Skeletal muscle satellite cell (primary cell): ENCODE results near the gene MDGA2.
"Not testable (repeated sequence)": the region's sequence is repeated elsewhere in the genome, so short reads cannot be mapped to it uniquely, and the experiment has no call there.

Experiments
- H3K27me3 ChIP-seq: 2 replicates; pipeline ENCODE4 v1.7.0; 2013; ENCODE audit warnings: low read length; ENCODE audit not compliant: control insufficient read depth, insufficient read depth
- H3K36me3 ChIP-seq: 2 replicates; pipeline ENCODE4 v1.7.0; 2013; ENCODE audit warnings: mild to moderate bottlenecking, control low read depth, low read length; ENCODE audit not compliant: insufficient read depth
- H3K4me1 ChIP-seq: 2 replicates; pipeline ENCODE4 v1.7.0; 2013; ENCODE audit warnings: low read length; ENCODE audit not compliant: control insufficient read depth, insufficient read depth
- H3K4me2 ChIP-seq: 2 replicates; pipeline ENCODE4 v1.7.0; 2013; ENCODE audit warnings: mild to moderate bottlenecking, low read length
- H3K4me3 ChIP-seq: 2 replicates; pipeline ENCODE4 v1.7.0; 2013; ENCODE audit warnings: low read length
- H3K9ac ChIP-seq: 2 replicates; pipeline ENCODE4 v1.7.0; 2013; ENCODE audit warnings: mild to moderate bottlenecking, low read depth, low read length, moderate library complexity
- H3K9me3 ChIP-seq: replicated peaks from 2 replicates; pipeline ENCODE4 v1.7.0; 2013; ENCODE audit warnings: mild to moderate bottlenecking, control low read depth, low read length

Gene MDGA2

DNA sequence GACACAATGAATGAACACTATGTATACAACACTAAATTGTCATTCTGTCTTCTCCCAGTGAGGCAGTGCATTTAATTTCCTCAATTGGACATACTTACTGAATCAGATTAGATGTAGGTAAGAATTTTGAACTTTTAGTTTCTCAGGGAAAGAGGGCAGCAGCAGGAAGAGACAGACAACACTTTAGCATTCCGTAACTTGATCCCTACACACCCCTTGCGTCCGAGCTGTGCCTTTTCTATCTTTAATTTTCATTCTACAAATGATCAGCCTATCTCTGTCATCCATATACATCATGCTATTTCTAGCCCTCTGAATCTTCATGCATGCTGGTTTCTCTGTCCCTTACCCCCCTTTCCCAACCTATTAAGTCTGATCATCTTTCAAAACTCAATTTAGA lies 665.8 kb downstream of the MDGA2 start:
- no peaks in the 10 kb centered on the region for H3K27me3 ChIP-seq
- H3K4me2 ChIP-seq = no peak overlapping the region
- H3K9ac ChIP-seq = no peak overlapping the region
- H3K36me3 ChIP-seq = no peaks in the 10 kb centered on the region
- no peaks in the 10 kb centered on the region for H3K4me1 ChIP-seq
- no peak overlapping the region for H3K4me3 ChIP-seq
- H3K9me3 ChIP-seq = peaks cover 3% of the 10 kb centered on the region

DNA sequence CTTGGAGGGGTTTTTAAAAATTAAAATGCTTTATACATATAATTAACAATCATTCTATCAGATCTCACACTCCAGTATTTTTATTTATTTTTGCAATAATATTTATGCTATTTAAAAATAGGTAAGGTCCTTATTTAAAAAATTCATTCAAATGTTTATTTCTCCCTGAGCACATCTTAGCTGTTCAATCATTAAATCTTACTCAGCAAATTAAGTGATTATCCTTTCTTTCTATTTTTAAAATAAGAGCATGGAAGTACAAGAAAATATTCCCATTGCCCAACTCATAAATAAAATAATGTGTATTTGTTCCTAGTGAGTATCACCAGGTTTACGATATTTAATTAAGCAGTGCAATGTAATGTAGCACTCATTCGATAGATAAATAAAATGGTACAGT lies 666.7 kb downstream of the MDGA2 start:
- no peak overlapping the region for H3K4me3 ChIP-seq

DNA sequence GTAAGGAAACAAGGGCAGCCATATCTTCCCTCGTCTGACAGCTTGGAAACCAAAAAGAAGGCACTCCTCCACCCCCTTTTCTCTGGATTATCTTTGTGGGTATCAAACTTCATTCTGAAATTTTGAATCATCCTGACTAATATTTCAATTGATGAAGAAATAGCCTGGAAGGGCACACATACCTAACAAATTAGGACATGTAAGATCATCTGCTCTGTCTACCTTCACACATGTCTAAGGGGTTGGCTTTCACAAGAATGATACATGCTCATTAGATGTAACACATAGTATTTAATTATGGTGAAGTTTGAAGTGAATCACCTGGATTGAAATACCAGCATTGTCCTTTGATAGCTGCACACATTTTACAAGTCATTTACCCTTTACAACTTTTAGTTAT lies 675.7 kb downstream of the MDGA2 start:
- no peaks in the 10 kb centered on the region for H3K36me3 ChIP-seq
- no peaks in the 10 kb centered on the region for H3K27me3 ChIP-seq
- H3K9ac ChIP-seq = no peak overlapping the region
- H3K4me2 ChIP-seq = no peak overlapping the region
- no peaks in the 10 kb centered on the region for H3K4me1 ChIP-seq
- no peaks in the 10 kb centered on the region for H3K9me3 ChIP-seq
- H3K4me3 ChIP-seq = no peak overlapping the region

More for the DNA sequence above, 666.7 kb downstream of the MDGA2 start:
- H3K27me3 ChIP-seq = no peaks in the 10 kb centered on the region
- H3K4me2 ChIP-seq = no peak overlapping the region
- H3K9ac ChIP-seq = no peak overlapping the region
- peaks cover 3% of the 10 kb centered on the region for H3K9me3 ChIP-seq
- no peaks in the 10 kb centered on the region for H3K36me3 ChIP-seq
- no peaks in the 10 kb centered on the region for H3K4me1 ChIP-seq

DNA sequence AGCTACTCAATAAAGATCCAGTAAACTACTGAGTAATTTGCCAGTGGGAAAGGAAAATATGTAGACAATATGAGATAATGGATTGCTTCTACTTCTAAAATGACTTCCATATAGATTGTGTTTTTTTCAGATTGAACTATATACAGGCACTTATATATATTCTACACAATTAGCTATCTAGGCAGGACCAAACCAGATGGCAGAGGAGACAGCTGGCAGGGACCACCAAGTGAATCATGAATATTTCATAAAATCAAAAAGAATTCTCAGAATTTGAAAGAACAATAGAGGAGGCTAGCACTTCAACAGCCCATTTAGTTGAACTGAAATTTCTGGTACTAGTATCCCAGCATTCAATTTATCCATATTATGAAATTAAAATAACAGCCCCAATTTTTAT lies 685.8 kb downstream of the MDGA2 start:
- no peaks in the 10 kb centered on the region for H3K27me3 ChIP-seq
- no peaks in the 10 kb centered on the region for H3K36me3 ChIP-seq
- peaks cover 5% of the 10 kb centered on the region for H3K9me3 ChIP-seq
- H3K9ac ChIP-seq = no peak overlapping the region
- H3K4me2 ChIP-seq = no peak overlapping the region
- no peaks in the 10 kb centered on the region for H3K4me1 ChIP-seq
- H3K4me3 ChIP-seq = no peak overlapping the region

DNA sequence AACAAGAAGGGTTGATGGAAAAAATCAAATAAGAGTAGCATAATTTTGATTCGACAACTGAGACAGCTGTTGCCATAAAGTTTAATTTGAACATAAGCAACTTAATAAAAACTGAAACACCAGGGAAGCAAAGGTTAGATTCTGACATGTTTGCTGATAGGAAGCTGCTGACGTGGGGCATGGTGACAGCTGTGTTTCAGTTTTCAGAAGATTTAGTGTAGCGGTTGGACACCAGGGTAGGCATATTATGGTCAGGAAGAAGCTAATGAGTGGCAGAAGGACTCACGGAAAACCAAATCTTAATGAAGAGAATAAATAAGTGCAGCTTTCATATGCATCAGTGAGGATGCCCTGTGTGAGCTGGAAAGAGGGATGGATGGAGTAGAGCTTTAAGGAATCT lies 687.1 kb downstream of the MDGA2 start:
- Histone ChIP-seq H3K9ac (no peak overlapping the region), H3K36me3 (no peaks in the 10 kb centered on the region), H3K4me1 (no peaks in the 10 kb centered on the region), H3K9me3 (no peaks in the 10 kb centered on the region), H3K4me3 (no peak overlapping the region), H3K4me2 (no peak overlapping the region), H3K27me3 (no peaks in the 10 kb centered on the region)

DNA sequence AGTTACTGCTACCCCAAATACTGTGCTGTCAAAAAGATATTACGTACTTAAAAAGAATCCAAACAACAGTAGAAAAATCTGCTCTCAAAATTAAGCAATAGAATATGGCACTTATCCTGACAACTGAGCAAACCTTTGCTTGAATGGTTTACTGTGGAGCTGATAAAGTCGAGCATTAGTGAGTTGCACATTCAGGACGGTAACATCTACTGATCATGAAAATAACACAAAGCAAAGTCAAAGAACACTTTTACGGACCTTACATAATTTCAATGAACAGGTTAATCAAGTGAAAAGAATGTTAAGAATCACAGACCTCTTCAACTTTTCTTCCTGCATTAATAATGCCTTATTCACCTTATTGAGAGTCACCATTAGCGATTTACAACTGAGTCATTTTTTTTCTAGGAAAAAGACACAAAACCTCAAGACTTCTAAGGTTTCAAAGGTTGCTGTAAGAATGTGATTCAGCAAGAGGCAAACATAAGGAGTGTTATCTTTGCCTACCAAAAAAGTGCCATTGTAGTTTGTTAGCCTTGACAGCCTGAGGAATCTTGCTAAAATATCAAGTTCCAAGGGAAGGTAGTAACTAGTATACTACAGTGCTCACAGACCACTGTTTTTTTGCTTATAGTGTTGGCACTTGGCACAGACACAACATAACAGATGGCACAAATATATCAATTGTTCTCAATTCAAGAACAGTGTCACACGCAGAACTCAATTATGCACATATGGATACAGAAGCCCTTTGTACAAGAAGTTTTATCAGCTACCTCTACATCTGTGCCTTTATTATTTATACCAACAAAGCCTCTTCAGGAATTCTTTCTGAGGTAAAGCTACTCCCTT lies 689.6 kb downstream of the MDGA2 start:
- no peak overlapping the region for H3K9ac ChIP-seq
- no peaks in the 10 kb centered on the region for H3K4me1 ChIP-seq
- no peaks in the 10 kb centered on the region for H3K9me3 ChIP-seq
- H3K36me3 ChIP-seq = no peaks in the 10 kb centered on the region
- H3K27me3 ChIP-seq = no peaks in the 10 kb centered on the region
- H3K4me2 ChIP-seq = no peak overlapping the region
- no peak overlapping the region for H3K4me3 ChIP-seq

DNA sequence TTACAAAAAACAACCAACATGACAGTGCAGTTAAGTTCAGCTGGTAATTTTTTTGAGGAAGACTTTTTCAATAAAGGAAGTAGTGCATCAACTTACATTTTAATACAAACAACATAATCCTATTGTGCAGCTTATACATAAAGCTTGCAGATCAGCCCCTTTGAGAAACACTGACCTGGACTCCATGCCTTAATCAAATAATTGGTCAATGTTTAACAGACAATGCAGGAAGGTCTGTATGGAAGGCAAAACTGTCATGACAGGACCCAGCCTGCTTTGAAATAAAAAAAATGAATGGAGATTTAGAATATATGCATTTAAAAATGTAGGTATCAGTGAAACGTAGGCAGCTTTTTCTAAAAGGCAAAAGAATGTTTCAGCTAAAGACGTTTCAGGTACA lies 702.1 kb downstream of the MDGA2 start:
- Histone ChIP-seq H3K9me3 (peaks cover 5% of the 10 kb centered on the region), H3K9ac (no peak overlapping the region), H3K36me3 (no peaks in the 10 kb centered on the region), H3K4me3 (no peak overlapping the region), H3K27me3 (no peaks in the 10 kb centered on the region), H3K4me1 (no peaks in the 10 kb centered on the region), H3K4me2 (no peak overlapping the region)

DNA sequence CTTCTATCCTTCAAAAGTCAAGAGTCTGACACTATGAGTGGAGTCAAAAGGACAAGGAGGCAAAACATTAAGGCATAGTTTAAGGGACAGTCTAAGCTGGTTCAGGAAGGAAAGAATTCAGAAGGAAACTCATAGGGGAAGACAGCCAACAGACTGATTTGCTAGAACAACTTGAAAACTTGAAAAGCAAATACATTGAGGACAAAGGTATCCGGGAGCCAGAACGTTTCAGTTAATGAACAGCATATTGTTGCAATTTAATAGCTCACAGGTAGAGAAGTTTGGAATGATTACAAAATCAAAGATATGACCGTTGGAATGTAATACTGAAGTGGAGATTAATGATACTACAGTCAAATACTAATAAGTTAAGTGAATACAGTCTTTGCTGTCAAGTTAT lies 711.0 kb downstream of the MDGA2 start:
- Histone ChIP-seq H3K36me3 (no peaks in the 10 kb centered on the region), H3K27me3 (no peaks in the 10 kb centered on the region), H3K4me1 (no peaks in the 10 kb centered on the region), H3K4me2 (no peak overlapping the region), H3K9ac (no peak overlapping the region), H3K9me3 (peaks cover 5% of the 10 kb centered on the region), H3K4me3 (no peak overlapping the region)

DNA sequence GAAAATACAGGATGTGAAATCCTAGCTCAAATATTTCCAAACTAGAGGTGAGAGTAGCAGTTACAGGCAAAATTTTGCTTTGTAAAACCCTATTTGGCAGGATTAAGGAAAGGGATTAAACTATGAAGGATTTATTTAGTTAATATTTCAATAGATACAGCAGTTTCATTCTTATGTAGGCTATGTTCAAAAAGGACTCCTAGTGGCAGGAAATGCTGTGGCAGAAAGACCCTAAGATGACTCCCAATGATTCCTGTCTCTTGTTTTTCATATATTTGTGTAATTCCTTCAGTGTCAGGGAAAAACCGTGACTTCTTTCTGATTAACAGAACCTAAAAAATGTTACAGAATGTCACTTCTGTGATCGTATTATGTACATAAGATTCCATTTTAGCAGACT lies 724.3 kb downstream of the MDGA2 start:
- peaks cover 7% of the 10 kb centered on the region for H3K9me3 ChIP-seq
- no peak overlapping the region for H3K4me3 ChIP-seq
- H3K27me3 ChIP-seq = no peaks in the 10 kb centered on the region
- no peak overlapping the region for H3K4me2 ChIP-seq
- no peak overlapping the region for H3K9ac ChIP-seq
- no peaks in the 10 kb centered on the region for H3K36me3 ChIP-seq
- no peaks in the 10 kb centered on the region for H3K4me1 ChIP-seq

DNA sequence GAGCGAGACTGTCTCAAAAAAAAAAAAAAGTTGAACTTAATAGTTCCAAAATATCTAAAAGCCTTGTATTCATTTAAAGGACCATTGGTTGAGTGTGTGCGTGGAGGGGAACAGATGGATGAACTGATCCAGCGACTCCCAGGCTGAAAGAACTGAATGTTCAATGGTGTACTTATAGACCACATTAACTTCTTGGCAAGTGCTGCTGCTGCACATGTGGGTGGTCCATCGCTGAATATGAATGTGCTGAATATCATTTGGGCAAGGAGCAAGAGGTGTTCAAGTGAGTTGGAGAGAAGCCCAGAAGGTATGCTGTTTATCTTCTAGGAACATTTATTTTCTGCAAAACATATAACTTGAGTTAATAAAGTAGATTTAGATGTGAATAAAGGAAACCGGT lies 734.8 kb downstream of the MDGA2 start:
- no peaks in the 10 kb centered on the region for H3K36me3 ChIP-seq
- no peaks in the 10 kb centered on the region for H3K27me3 ChIP-seq
- H3K4me2 ChIP-seq = no peak overlapping the region
- no peak overlapping the region for H3K9ac ChIP-seq
- H3K4me1 ChIP-seq = no peaks in the 10 kb centered on the region
- no peak overlapping the region for H3K4me3 ChIP-seq
- H3K9me3 ChIP-seq = peaks cover 10% of the 10 kb centered on the region

DNA sequence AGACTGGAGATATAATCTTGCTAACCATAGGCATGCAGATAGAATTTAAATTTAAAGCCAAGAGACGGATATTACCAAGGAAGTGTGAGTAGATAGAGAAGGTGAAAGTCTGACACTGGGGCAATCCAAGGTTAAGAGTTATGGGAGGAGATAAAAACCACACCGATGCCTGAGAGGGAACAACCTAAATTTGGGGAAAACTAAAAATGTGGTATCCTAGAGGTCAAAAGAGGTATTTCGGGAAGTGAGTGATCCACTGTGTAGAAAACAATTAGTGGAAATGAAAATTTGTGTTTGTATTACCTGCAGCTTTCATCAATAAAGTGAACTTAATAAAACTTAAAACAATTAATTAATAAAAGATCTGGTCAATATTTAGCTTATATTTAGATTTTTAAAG lies 754.9 kb downstream of the MDGA2 start:
- H3K4me1 ChIP-seq = no peaks in the 10 kb centered on the region
- H3K4me2 ChIP-seq = no peak overlapping the region
- no peak overlapping the region for H3K4me3 ChIP-seq
- H3K36me3 ChIP-seq = no peaks in the 10 kb centered on the region
- H3K9ac ChIP-seq = no peak overlapping the region
- H3K9me3 ChIP-seq = no peaks in the 10 kb centered on the region
- no peaks in the 10 kb centered on the region for H3K27me3 ChIP-seq

DNA sequence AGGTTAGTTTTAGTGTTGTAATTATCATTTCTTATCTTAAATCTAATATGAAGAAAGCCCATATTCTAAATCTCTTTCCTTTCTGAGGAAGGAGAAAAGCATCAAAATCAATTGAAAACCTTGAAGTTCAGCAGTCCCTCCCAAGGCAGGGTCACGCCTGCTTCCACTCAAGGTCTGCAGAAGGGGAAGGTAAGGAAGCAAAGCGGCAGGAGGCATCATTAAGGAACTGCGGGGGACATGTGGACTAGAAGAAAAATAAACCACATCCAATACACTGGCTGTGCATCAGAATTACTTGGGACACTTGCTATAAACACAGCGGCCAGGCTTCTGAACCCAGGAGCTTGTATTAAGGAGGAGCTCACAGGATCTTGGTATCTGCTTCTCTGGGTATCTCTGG lies 759.9 kb downstream of the MDGA2 start:
- not testable (repeated sequence) for H3K36me3 ChIP-seq, H3K4me3 ChIP-seq, H3K27me3 ChIP-seq, H3K4me2 ChIP-seq, H3K9ac ChIP-seq, H3K9me3 ChIP-seq, H3K4me1 ChIP-seq
